ENCODE data around the gene LGALSL.

Gene LGALSL

GRCh38 chr2:64485331-64485730, 31.4 kb downstream of the LGALSL start:
- H3K4me1 ChIP-seq (ENCODE audit: control insufficient read depth, insufficient read depth, low read length), result peaks cover 9% of the 10 kb centered on the region

GRCh38 chr2:64485961-64486360, 32.0 kb downstream of the LGALSL start:
- Histone ChIP-seq H3K9me3 (ENCODE audit: control insufficient read depth, insufficient read depth, low read depth, low read length) (no peaks in the 10 kb centered on the region), H3K4me1 (ENCODE audit: control insufficient read depth, insufficient read depth, low read length) (peaks cover 9% of the 10 kb centered on the region), H3K27ac (ENCODE audit: low read depth, low read length) (no peak overlapping the region), H3K36me3 (ENCODE audit: control insufficient read depth, insufficient read depth, low read length) (no peaks in the 10 kb centered on the region), H3K27me3 (ENCODE audit: control insufficient read depth, insufficient read depth, low read length) (no peaks in the 10 kb centered on the region; the same call in 1 of the 2 replicates), H3K4me3 (ENCODE audit: low read depth, low read length) (no peak overlapping the region), H3K9ac (ENCODE audit: low read length) (no peak overlapping the region)

More at GRCh38 chr2:64485331-64485730, 31.4 kb downstream of the LGALSL start:
- H3K27me3 ChIP-seq (ENCODE audit: control insufficient read depth, insufficient read depth, low read length), result no peaks in the 10 kb centered on the region; the same call in 1 of the 2 replicates
- H3K9me3 ChIP-seq (ENCODE audit: control insufficient read depth, insufficient read depth, low read depth, low read length), result no peaks in the 10 kb centered on the region
- H3K9ac ChIP-seq (ENCODE audit: low read length), result no peak overlapping the region
- no peaks in the 10 kb centered on the region for H3K36me3 ChIP-seq (ENCODE audit: control insufficient read depth, insufficient read depth, low read length)
- H3K4me3 ChIP-seq (ENCODE audit: low read depth, low read length), result no peak overlapping the region
- no peak overlapping the region for H3K27ac ChIP-seq (ENCODE audit: low read depth, low read length)

GRCh38 chr2:64487256-64488049, 33.5 kb downstream of the LGALSL start:
- Histone ChIP-seq H3K9me3 (ENCODE audit: control insufficient read depth, insufficient read depth, low read depth, low read length) (no peaks in the 10 kb centered on the region), H3K4me1 (ENCODE audit: control insufficient read depth, insufficient read depth, low read length) (peaks cover 10% of the 10 kb centered on the region), H3K27ac (ENCODE audit: low read depth, low read length) (no peak overlapping the region), H3K9ac (ENCODE audit: low read length) (no peak overlapping the region), H3K4me3 (ENCODE audit: low read depth, low read length) (no peak overlapping the region), H3K36me3 (ENCODE audit: control insufficient read depth, insufficient read depth, low read length) (no peaks in the 10 kb centered on the region), H3K27me3 (ENCODE audit: control insufficient read depth, insufficient read depth, low read length) (no peaks in the 10 kb centered on the region)

DNA sequence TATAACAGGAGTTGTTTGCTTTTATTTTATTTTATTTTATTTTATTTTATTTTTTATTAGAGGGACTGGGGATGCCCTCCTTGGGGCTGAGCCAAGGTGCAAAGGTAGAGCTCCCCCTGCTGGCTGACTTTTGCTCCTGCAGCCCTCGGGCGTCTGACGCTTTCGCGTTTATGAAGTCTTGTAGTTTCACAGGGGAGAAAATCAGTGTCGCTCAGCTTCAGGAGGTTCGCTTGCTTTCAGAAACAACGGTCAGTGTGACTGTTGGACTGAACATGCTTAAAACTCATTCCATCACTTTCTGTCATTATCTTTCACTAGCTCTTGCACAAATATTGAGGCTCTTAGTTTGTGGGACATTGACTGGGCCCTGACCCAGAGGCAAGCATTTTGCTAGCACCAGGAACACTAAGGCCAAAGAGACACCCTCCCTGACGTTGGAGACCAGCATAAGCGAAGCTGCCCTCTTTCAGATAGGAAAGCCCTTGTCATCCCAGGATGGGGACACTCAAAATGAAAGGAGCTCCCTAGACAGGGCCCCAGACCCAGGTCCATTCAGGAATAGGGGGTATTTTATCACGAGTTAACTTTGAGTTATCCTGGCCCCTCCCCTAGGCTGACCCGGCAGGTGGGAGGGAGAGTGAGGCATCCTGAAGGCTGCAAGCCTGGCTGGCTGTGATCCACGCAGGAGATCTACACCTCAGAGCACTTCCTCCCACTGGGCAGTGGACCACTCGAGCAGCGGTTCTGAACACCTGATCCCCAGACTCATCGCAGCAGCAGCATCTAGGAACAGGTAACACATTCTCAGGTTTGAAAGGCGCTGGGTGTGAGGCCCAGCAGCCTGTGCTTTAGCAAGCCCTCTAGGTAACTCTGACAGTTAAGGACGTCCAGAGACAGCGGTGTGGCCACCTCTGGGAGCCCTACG, 34.4 kb downstream of the LGALSL start:
- Histone ChIP-seq H3K27me3 (ENCODE audit: control insufficient read depth, insufficient read depth, low read length) (no peaks in the 10 kb centered on the region), H3K36me3 (ENCODE audit: control insufficient read depth, insufficient read depth, low read length) (no peaks in the 10 kb centered on the region), H3K4me3 (ENCODE audit: low read depth, low read length) (peak overlapping the region; percentile 25; the same call in 1 of the 2 replicates), H3K4me1 (ENCODE audit: control insufficient read depth, insufficient read depth, low read length) (peaks cover 15% of the 10 kb centered on the region), H3K27ac (ENCODE audit: low read depth, low read length) (no peak overlapping the region), H3K9ac (ENCODE audit: low read length) (no peak overlapping the region), H3K9me3 (ENCODE audit: control insufficient read depth, insufficient read depth, low read depth, low read length) (no peaks in the 10 kb centered on the region)

GRCh38 chr2:64489081-64489751, 35.3 kb downstream of the LGALSL start:
- peaks cover 18% of the 10 kb centered on the region for H3K4me1 ChIP-seq (ENCODE audit: control insufficient read depth, insufficient read depth, low read length)
- no peaks in the 10 kb centered on the region for H3K9me3 ChIP-seq (ENCODE audit: control insufficient read depth, insufficient read depth, low read depth, low read length)
- no peak overlapping the region for H3K4me3 ChIP-seq (ENCODE audit: low read depth, low read length)
- no peaks in the 10 kb centered on the region for H3K36me3 ChIP-seq (ENCODE audit: control insufficient read depth, insufficient read depth, low read length)
- no peak overlapping the region for H3K27ac ChIP-seq (ENCODE audit: low read depth, low read length)
- H3K9ac ChIP-seq (ENCODE audit: low read length), result no peak overlapping the region
- H3K27me3 ChIP-seq (ENCODE audit: control insufficient read depth, insufficient read depth, low read length), result no peaks in the 10 kb centered on the region

DNA sequence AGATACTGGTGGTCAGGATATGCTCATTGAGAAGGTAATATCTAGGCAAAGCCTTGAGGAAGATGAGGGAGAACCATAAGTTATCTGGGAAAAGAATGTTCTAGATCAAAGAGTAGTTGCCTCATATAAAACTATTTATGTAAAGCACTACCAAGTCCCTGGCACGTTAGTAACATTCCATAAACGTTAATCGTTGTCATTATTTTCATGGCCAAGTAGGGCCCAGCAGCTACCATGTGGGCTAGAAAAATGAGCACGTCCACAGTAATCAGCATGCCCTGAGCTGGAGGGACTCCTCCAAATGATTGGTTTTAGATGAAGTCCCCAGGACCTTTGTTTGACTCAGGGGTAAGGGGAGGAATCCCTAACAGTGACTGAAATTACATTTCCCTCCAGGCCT, 37.5 kb downstream of the LGALSL start:
- H3K27ac ChIP-seq (ENCODE audit: low read depth, low read length), result no peak overlapping the region
- H3K4me1 ChIP-seq (ENCODE audit: control insufficient read depth, insufficient read depth, low read length), result peaks cover 18% of the 10 kb centered on the region
- no peaks in the 10 kb centered on the region for H3K27me3 ChIP-seq (ENCODE audit: control insufficient read depth, insufficient read depth, low read length)

GRCh38 chr2:64492272-64492671, 38.3 kb downstream of the LGALSL start:
- Histone ChIP-seq H3K27ac (ENCODE audit: low read depth, low read length) (no peak overlapping the region), H3K27me3 (ENCODE audit: control insufficient read depth, insufficient read depth, low read length) (no peaks in the 10 kb centered on the region), H3K4me3 (ENCODE audit: low read depth, low read length) (no peak overlapping the region), H3K4me1 (ENCODE audit: control insufficient read depth, insufficient read depth, low read length) (peaks cover 18% of the 10 kb centered on the region), H3K36me3 (ENCODE audit: control insufficient read depth, insufficient read depth, low read length) (no peaks in the 10 kb centered on the region), H3K9me3 (ENCODE audit: control insufficient read depth, insufficient read depth, low read depth, low read length) (no peaks in the 10 kb centered on the region), H3K9ac (ENCODE audit: low read length) (no peak overlapping the region)

More for the DNA sequence above, 37.5 kb downstream of the LGALSL start:
- Histone ChIP-seq H3K36me3 (ENCODE audit: control insufficient read depth, insufficient read depth, low read length) (no peaks in the 10 kb centered on the region), H3K9ac (ENCODE audit: low read length) (no peak overlapping the region), H3K9me3 (ENCODE audit: control insufficient read depth, insufficient read depth, low read depth, low read length) (no peaks in the 10 kb centered on the region), H3K4me3 (ENCODE audit: low read depth, low read length) (no peak overlapping the region)

DNA sequence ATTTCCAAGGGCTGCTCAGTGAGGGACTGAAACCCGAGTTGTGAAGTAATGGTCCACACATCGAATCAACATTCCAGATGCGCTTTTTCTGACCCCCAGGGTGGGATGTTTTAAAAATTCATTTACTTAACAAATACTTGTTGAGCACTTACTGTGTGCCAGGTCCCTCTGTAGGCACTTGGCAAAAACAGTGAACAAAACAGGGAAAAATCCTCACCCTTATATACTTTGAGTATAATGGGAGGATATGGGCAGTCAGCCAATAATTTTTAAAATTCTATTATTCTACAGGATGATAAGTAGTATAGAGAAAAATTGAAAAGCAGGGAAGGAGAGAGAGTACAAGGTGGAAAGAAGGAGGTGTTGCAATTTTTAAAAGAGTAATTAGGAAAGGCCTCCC, 38.9 kb downstream of the LGALSL start:
- peaks cover 18% of the 10 kb centered on the region for H3K4me1 ChIP-seq (ENCODE audit: control insufficient read depth, insufficient read depth, low read length)
- H3K9ac ChIP-seq (ENCODE audit: low read length), result no peak overlapping the region
- no peaks in the 10 kb centered on the region for H3K36me3 ChIP-seq (ENCODE audit: control insufficient read depth, insufficient read depth, low read length)
- H3K27ac ChIP-seq (ENCODE audit: low read depth, low read length), result no peak overlapping the region
- H3K9me3 ChIP-seq (ENCODE audit: control insufficient read depth, insufficient read depth, low read depth, low read length), result no peaks in the 10 kb centered on the region
- H3K4me3 ChIP-seq (ENCODE audit: low read depth, low read length), result no peak overlapping the region
- H3K27me3 ChIP-seq (ENCODE audit: control insufficient read depth, insufficient read depth, low read length), result no peaks in the 10 kb centered on the region

GRCh38 chr2:64493788-64494187, 39.8 kb downstream of the LGALSL start:
- Histone ChIP-seq H3K4me1 (ENCODE audit: control insufficient read depth, insufficient read depth, low read length) (peaks cover 11% of the 10 kb centered on the region), H3K4me3 (ENCODE audit: low read depth, low read length) (no peak overlapping the region), H3K9ac (ENCODE audit: low read length) (no peak overlapping the region), H3K36me3 (ENCODE audit: control insufficient read depth, insufficient read depth, low read length) (no peaks in the 10 kb centered on the region), H3K9me3 (ENCODE audit: control insufficient read depth, insufficient read depth, low read depth, low read length) (no peaks in the 10 kb centered on the region), H3K27ac (ENCODE audit: low read depth, low read length) (no peak overlapping the region), H3K27me3 (ENCODE audit: control insufficient read depth, insufficient read depth, low read length) (no peaks in the 10 kb centered on the region)

DNA sequence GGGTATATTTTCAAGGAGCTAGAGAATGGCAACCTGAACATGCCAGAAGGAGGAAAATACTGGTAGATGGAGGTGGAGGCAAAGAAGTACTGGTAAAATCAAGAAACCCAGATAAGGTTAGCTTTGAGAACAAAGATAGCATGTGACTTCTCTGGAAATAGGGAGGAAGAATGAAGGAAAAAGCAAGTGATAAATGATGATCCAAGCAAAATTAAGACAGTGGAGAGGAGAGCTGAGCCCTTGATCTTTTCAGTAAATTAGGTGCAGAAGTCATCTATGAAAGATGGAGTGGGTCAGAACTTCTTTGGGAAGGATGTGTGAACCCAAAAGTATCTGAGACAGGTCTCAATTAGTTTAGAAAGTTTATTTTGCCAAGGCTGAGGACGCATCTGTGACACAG, 44.5 kb downstream of the LGALSL start:
- Histone ChIP-seq H3K4me1 (ENCODE audit: control insufficient read depth, insufficient read depth, low read length) (peaks cover 4% of the 10 kb centered on the region), H3K4me3 (ENCODE audit: low read depth, low read length) (no peak overlapping the region), H3K9ac (ENCODE audit: low read length) (no peak overlapping the region), H3K27me3 (ENCODE audit: control insufficient read depth, insufficient read depth, low read length) (no peaks in the 10 kb centered on the region), H3K36me3 (ENCODE audit: control insufficient read depth, insufficient read depth, low read length) (no peaks in the 10 kb centered on the region), H3K9me3 (ENCODE audit: control insufficient read depth, insufficient read depth, low read depth, low read length) (no peaks in the 10 kb centered on the region), H3K27ac (ENCODE audit: low read depth, low read length) (no peak overlapping the region)
